Epithelial cell of esophagus (primary cell): ENCODE results near the gene NBPF3.
A peak's percentile ranks its signal among the peaks of the same experiment; 100 is the strongest.
"Not testable (repeated sequence)": the region's sequence is repeated elsewhere in the genome, so short reads cannot be mapped to it uniquely, and the experiment has no call there.

Experiments used
- DNase-seq: peaks from one replicate; pipeline ENCODE4 v3.0.0; 2010; ENCODE audit warnings: low read depth
- H3K4me3 ChIP-seq: 2 replicates; pipeline ENCODE4 v1.5.1; 2011; ENCODE audit warnings: mild to moderate bottlenecking, low read length, control low read depth
- TF ChIP-seq, protein P1 (sequence below): IDR thresholded peaks from 2 replicates; pipeline ENCODE4 v1.5.1; 2011; ENCODE audit warnings: low read depth, mild to moderate bottlenecking, low read length, control low read depth, inconsistent platforms; ENCODE audit not compliant: insufficient read depth; ENCODE audit errors: missing control alignments

The NBPF3 gene

DNA sequence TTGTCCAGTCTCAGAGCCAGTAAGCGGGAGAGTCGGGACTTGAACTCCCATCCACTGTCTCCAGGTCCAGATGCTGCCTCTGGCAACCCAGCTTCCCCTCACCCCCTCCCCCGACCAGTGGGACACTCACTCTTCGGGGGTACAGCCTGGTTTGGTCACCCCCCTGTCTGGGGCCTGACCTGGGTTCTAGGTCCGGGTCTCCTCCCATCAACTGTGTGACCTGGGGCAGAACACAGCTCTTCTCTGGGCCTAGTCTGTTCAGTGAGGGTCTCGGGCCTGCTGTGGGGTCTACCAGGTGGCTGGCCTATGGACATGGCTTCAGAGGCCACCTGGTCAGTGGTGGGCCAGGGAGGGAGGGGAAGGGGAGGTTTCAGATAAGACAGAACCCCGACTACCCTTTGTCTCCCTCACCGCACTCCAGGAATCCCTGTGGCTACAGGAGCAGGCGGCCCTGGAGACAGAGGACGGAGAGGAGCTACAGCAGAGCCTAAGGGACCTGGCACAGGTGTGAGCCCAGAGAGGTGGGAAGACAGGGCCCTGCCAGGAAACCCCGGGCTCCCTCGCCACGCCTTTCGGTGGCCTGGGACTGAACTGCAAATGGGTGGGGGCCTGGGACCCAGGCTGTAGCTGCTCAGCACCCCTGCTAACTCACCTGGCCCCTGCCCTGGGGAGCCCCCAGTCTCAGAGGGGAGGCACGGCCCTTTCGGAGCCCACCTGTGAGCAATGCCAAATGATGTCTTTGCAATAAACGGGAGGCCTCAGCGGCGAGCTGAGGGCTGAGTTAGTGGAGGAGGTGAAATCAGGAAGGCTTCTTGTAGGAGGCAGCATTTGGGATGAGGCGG is 4.1 kb upstream of the NBPF3 start:
- TF ChIP-seq, protein P1, sequence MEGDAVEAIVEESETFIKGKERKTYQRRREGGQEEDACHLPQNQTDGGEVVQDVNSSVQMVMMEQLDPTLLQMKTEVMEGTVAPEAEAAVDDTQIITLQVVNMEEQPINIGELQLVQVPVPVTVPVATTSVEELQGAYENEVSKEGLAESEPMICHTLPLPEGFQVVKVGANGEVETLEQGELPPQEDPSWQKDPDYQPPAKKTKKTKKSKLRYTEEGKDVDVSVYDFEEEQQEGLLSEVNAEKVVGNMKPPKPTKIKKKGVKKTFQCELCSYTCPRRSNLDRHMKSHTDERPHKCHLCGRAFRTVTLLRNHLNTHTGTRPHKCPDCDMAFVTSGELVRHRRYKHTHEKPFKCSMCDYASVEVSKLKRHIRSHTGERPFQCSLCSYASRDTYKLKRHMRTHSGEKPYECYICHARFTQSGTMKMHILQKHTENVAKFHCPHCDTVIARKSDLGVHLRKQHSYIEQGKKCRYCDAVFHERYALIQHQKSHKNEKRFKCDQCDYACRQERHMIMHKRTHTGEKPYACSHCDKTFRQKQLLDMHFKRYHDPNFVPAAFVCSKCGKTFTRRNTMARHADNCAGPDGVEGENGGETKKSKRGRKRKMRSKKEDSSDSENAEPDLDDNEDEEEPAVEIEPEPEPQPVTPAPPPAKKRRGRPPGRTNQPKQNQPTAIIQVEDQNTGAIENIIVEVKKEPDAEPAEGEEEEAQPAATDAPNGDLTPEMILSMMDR = no peak
- H3K4me3 ChIP-seq = no peak overlapping the region
- DNase-seq = no peak

DNA sequence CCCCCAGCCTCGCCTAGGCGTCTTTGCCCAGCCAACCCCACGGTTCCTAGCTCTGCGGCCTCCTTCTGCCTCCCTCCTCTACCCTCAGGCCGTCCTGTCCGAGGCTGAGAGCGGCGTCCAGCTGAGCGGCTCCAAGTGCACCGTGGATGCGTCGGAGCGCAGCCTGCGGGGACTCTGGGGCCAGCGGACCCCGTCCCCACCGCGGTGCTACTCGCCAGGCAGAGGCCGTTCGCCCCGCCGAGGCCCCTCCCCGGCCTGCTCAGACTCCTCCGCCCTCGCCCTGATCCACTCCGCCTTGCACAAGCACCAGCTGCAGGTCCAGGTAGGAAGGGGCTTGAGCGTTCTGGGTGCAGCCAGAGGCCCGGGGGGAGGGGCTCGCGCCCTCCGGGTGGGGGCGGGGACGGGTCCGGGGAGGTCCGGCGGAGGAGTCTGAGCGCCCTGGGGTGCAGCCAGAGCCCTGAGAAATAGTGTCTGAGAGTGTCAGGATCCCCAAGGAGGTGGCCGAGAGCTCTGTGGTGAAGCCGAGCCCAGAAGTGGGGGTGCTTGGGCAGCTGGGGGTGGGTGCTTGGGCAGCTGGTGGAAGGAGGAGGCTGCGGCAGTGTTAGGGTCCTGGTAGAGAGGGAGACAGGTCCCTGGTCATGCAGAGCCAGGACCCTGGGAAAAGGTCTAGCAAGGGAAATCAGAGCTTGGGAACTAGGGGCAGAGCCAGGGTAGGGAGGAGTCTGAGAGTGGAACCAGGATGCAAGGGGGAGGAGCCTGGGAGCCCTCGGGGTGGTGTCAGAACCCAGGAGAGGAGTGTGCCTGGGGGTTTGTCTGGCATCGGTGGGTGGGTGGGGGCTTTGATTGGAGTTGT is 3.2 kb upstream of the NBPF3 start:
- DNase-seq = peak; percentile 11

DNA sequence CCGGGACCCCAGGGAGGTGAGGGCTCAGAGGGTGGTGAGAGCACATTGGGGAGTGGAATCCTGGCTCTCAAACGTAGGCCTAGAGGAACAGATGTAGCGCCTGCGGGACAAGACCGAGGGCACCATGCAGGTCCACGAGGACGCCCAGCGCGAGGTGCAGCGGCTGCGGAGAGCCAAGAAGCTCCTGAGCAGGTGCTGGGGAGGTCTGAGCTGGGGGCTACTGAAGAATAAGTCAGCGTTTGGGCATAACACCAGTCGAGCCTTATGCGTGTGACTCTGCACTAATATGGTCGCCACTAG is 2.6 kb upstream of the NBPF3 start:
- TF ChIP-seq, protein P1 = no peak
- DNase-seq = no peak
- no peak overlapping the region for H3K4me3 ChIP-seq

More for the DNA sequence above, 3.2 kb upstream of the NBPF3 start:
- H3K4me3 ChIP-seq = peak overlapping the region; percentile 14
- TF ChIP-seq, protein P1 = no peak

DNA sequence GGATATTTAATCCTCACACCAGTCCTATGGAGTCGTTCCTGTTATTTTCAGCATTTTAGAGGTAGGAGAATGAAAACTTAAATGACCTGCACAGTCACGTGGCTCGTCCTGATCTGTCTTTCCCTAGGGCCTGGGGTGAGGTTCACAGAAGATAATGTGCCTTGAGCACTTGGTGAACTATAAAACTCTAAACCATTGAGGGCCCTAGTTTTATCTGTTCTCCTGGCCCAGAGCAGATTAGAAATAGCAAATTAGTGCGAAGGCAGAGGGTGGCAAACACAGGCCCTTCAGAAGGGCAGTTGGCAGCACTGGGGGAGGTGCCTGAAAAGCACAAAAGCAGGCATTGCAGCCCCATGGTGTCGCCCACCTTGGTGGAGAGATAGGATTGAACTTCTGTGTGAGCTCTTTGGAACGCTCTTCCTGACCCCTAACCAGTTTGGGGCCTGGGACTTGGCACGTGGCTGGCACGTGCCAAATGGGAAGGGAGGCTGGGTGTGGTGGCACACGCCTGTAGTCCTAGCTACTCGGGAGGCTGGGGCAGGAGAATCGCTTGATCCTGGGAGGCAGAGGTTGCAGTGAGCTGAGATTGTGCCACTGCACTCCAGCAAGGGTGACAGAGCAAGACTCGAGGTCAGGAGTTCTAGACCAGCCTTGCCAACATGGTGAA is 1.2 kb upstream of the NBPF3 start:
- not testable (repeated sequence) for DNase-seq, H3K4me3 ChIP-seq

DNA sequence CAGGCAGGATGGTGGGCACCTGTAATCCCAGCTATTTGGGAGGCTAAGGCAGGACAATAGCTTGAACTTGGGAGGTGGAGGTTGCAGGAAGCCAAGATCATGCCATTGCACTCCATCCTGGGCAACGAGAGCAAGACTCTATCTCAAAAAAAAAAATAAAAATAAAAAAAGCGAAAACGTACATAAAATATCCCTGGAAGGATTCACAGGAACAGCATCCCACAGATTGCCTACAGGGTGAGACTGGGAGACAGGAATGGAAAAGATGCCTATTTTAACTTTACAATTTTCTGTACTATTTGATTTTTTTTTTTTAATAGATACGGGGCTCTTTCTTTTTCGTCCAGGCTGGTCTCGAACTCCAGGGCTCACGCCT is 604 bp upstream of the NBPF3 start:
- DNase-seq = no peak
- H3K4me3 ChIP-seq = peak overlapping the region; percentile 60
- TF ChIP-seq, protein P1 = no peak

DNA sequence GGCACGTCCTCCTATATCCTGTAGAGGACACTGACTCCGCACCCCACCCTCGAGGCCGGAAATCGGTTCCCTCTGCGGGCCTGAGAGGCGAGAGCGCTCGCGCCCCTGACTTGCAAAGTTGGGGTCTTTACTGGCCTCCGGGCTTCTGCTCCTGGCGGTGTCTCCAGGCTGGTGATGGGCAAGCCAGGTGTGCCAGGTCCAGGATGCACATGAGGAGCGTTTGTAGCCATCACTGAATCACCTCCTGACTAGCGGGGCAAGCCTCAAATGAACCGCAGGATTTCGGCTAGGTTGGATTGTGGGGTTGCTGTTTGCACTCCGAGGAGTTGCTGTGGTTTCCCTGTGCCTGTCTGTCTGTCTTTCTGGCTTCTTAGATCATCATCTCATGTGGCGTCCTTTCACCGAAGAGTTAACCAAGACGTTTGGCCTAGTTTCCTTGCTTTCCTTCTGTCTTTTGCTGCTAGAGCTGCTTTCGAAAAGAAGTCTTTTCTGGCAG is 741 bp downstream of the NBPF3 start:
- DNase-seq = peak; percentile 34
- peak overlapping the region; percentile 60 for H3K4me3 ChIP-seq

DNA sequence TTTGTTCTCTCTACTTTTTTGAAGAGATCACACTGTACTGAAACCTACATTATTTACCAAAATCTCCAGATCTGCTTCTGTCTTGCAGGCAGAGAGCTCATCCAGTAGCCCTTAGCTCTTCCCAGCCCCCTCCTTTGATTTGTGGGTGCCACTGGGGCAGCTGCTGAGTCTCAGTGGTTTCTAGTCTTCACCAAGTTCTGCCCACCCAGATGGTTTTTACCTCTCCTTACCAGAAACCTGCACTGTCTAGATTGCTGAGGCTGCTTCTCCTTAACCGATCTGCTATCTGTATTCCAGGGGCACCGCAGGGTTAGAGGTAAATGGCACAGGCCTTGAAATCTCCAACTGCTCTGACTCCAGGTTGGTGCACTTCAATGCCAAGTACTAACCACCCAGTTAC is 6.7 kb downstream of the NBPF3 start:
- not testable (repeated sequence) for DNase-seq, H3K4me3 ChIP-seq

DNA sequence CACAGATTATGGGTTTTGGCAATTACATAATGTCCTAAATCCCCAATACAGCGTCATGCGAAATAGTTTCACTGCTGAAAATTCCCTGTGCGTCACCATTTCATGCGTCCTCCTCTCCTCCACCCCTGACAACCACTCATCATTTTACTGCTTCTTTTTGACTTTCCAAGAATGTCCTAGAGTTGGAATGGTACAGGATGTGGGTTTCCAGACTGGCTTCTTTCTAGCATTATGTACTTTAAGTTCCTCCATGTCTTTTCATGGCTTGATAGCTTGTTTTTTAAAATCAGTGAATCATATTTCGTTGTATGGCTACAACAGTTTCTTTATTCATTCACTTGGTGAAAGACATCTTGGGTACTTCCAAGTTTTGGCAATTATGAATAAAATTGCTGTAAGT is 7.4 kb downstream of the NBPF3 start:
- no peak overlapping the region for H3K4me3 ChIP-seq
- TF ChIP-seq, protein P1 = no peak
- no peak for DNase-seq
